Endodermal cell (in vitro differentiated cells): Measurements from ENCODE around the gene ABR. TPM values are rescaled to one million over a fixed set of nuclear protein-coding genes. Genes with fewer than 3 reads are reported as not detected.
A peak's percentile ranks its signal among the peaks of the same experiment; 100 is the strongest.

Experiments
- DNase-seq: peaks from one replicate; pipeline ENCODE4 v3.0.0-alpha.2; 2017
- H3K27ac ChIP-seq: 2 replicates; pipeline ENCODE4 v1.5.1; 2013; ENCODE audit warnings: mild to moderate bottlenecking, low read depth, low read length, moderate library complexity
- H3K27me3 ChIP-seq: 2 replicates; pipeline ENCODE4 v1.6.1; 2013; ENCODE audit warnings: mild to moderate bottlenecking, low read length, moderate library complexity; ENCODE audit not compliant: insufficient read depth, control insufficient read depth, poor library complexity, severe bottlenecking
- H3K36me3 ChIP-seq: 2 replicates; pipeline ENCODE4 v1.7.0; 2013; ENCODE audit warnings: mild to moderate bottlenecking, low read length, moderate library complexity; ENCODE audit not compliant: control insufficient read depth, insufficient read depth
- H3K4me1 ChIP-seq: one replicate; pipeline ENCODE4 v1.7.0; 2013; ENCODE audit warnings: low read length; ENCODE audit not compliant: control insufficient read depth, insufficient read depth
- H3K4me3 ChIP-seq: 2 replicates; pipeline ENCODE4 v1.5.1; 2013; ENCODE audit warnings: mild to moderate bottlenecking, low read length, moderate library complexity
- H3K9ac ChIP-seq: 2 replicates; pipeline ENCODE4 v1.6.1; 2013; ENCODE audit warnings: mild to moderate bottlenecking, low read length, moderate library complexity; ENCODE audit not compliant: poor library complexity, severe bottlenecking; ENCODE audit errors: extremely low read depth
- H3K9me3 ChIP-seq: 2 replicates; pipeline ENCODE4 v1.6.1; 2013; ENCODE audit warnings: mild to moderate bottlenecking, low read length, moderate library complexity; ENCODE audit not compliant: control insufficient read depth
- H3K27ac Mint-ChIP-seq: 2 replicates; pipeline ENCODE4 v1.8.0; 2020; ENCODE audit warnings: mixed read lengths
- H3K27me3 Mint-ChIP-seq: 2 replicates; pipeline ENCODE4 v1.8.0; 2021; ENCODE audit warnings: mild to moderate bottlenecking, mixed read lengths; ENCODE audit not compliant: insufficient read depth
- H3K36me3 Mint-ChIP-seq: 2 replicates; pipeline ENCODE4 v1.8.0; 2020; ENCODE audit warnings: low read depth, mixed read lengths
- H3K4me1 Mint-ChIP-seq: 2 replicates; pipeline ENCODE4 v1.8.0; 2020; ENCODE audit warnings: mixed read lengths
- H3K4me3 Mint-ChIP-seq: 2 replicates; pipeline ENCODE4 v1.8.0; 2020; ENCODE audit warnings: mild to moderate bottlenecking, moderate library complexity, mixed read lengths
- H3K9me3 Mint-ChIP-seq: 2 replicates; pipeline ENCODE4 v1.8.0; 2020; ENCODE audit warnings: mild to moderate bottlenecking, mixed read lengths
- WGBS, 2 experiments: methylation state at CpG; one replicate each; pipeline versions ENCODE4 v1.1.5 to v1.1.7; 2013; ENCODE audit warnings: missing lambda C conversion rate in 2 of 2, mixed read lengths in 1 of 2; ENCODE audit not compliant: insufficient coverage in 1 of 2, insufficient read length in 1 of 2; 5-methylcytosine and 5-hydroxymethylcytosine counted together
- total RNA-seq, 2 donors: library from RNA; stranded (reverse); fragmentation: NEBNext Ultra II Directional in 1 of 2; extraction: Animal tissue kit (Norgen Biotek cat#: 25700) in 1 of 2; gene quantifications; 2 replicates in 1 of 2; 3 replicates in 1 of 2; pipeline ENCODE4 v1.2.1, GENCODE V29; 2021
- TF ChIP-seq, protein P1 (sequence below): fragments of 200-600 bp; sonication (generic); conservative IDR thresholded peaks from 2 replicates; pipeline ENCODE4 v1.5.0; 2021; ENCODE audit warnings: antibody characterized with exemption, mild to moderate bottlenecking

The ABR gene
- total RNA-seq, 2 donors from 2014 or later = 51.1 to 58.7 TPM

DNA sequence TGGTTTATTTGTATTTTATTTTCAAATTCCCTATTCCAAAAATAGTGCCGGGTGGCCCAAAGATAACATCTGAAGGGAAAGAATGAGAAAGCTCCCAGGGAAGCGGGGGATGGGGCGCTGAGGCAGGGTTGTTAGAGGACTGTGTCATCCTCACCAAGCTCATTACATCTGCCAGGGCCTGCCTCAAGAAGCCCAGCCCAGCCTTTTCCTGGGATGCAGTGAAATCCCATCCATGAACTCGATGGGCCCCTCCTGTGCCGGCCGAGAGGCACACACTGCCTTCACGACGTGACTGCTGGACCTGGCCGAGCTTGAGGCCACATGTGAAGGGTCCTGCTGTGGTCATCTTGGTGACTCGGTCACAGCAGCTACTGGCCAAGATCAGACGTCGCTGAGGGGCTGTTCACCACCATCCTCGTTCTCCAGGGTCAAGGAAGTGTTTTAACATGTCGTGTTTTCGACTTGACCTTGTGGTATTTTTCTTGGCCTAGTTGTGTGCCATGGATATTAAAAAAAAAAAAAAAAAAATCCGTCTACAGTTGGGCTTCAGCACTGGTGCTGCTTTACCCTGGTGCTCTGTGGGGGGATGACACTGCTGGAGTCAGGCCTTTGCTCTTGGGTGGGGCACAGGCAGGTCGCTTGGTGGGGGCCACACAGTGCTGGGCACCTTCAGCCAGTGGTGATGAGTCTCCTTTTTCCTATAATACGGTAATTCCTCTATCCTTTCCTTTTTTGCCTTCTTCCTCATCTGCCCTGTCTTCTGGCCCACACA, 178.0 kb downstream of the ABR start:
- DNase-seq = no peak
- TF ChIP-seq, protein P1, sequence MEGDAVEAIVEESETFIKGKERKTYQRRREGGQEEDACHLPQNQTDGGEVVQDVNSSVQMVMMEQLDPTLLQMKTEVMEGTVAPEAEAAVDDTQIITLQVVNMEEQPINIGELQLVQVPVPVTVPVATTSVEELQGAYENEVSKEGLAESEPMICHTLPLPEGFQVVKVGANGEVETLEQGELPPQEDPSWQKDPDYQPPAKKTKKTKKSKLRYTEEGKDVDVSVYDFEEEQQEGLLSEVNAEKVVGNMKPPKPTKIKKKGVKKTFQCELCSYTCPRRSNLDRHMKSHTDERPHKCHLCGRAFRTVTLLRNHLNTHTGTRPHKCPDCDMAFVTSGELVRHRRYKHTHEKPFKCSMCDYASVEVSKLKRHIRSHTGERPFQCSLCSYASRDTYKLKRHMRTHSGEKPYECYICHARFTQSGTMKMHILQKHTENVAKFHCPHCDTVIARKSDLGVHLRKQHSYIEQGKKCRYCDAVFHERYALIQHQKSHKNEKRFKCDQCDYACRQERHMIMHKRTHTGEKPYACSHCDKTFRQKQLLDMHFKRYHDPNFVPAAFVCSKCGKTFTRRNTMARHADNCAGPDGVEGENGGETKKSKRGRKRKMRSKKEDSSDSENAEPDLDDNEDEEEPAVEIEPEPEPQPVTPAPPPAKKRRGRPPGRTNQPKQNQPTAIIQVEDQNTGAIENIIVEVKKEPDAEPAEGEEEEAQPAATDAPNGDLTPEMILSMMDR = no peak
- Mint-ChIP-seq H3K27me3 (no peaks in the 10 kb centered on the region), H3K4me3 (no peak overlapping the region), H3K4me1 (peaks cover 7% of the 10 kb centered on the region), H3K9me3 (no peaks in the 10 kb centered on the region), H3K36me3 (peaks cover 44% of the 10 kb centered on the region), H3K27ac (no peak overlapping the region)
- no peaks in the 10 kb centered on the region for H3K27me3 ChIP-seq
- 87 to 90% methylated on average over 9 to 17 of the region's 18 CpGs for WGBS, 2 experiments
- H3K9me3 ChIP-seq = no peaks in the 10 kb centered on the region
- no peak overlapping the region for H3K4me3 ChIP-seq
- H3K9ac ChIP-seq = no peak overlapping the region
- H3K27ac ChIP-seq = no peak overlapping the region
- peaks cover 11% of the 10 kb centered on the region for H3K4me1 ChIP-seq
- peaks cover 54% of the 10 kb centered on the region for H3K36me3 ChIP-seq

GRCh38 chr17:1000597-1001461, 179.0 kb downstream of the ABR start:
- no peaks in the 10 kb centered on the region for H3K9me3 Mint-ChIP-seq
- H3K27me3 Mint-ChIP-seq = peaks cover 1% of the 10 kb centered on the region
- peaks cover 53% of the 10 kb centered on the region for H3K36me3 ChIP-seq
- 95% methylated on average over 11 to 15 of the region's 15 CpGs for WGBS, 2 experiments
- no peak overlapping the region for H3K4me3 Mint-ChIP-seq
- no peak for DNase-seq
- H3K27me3 ChIP-seq = no peaks in the 10 kb centered on the region
- H3K9me3 ChIP-seq = no peaks in the 10 kb centered on the region
- H3K36me3 Mint-ChIP-seq = peaks cover 44% of the 10 kb centered on the region
- TF ChIP-seq, protein P1 = no peak
- no peak overlapping the region for H3K4me3 ChIP-seq
- peaks cover 7% of the 10 kb centered on the region for H3K4me1 ChIP-seq
- peaks cover 7% of the 10 kb centered on the region for H3K4me1 Mint-ChIP-seq
- H3K27ac ChIP-seq = no peak overlapping the region
- H3K9ac ChIP-seq = no peak overlapping the region
- peak overlapping the region; percentile 15 for H3K27ac Mint-ChIP-seq

- 92 to 100% methylated on average over 1 to 2 of the region's 2 CpGs for WGBS, 2 experiments
- H3K4me3 Mint-ChIP-seq = peak overlapping the region; percentile 93
- Histone ChIP-seq H3K27me3 (no peaks in the 10 kb centered on the region), H3K9ac (peak overlapping the region; percentile 85), H3K4me1 (no peaks in the 10 kb centered on the region), H3K4me3 (peak overlapping the region; percentile 94), H3K27ac (no peak overlapping the region), H3K9me3 (no peaks in the 10 kb centered on the region), H3K36me3 (peaks cover 39% of the 10 kb centered on the region)
- peaks cover 31% of the 10 kb centered on the region for H3K36me3 Mint-ChIP-seq
- H3K27me3 Mint-ChIP-seq = peaks cover 7% of the 10 kb centered on the region
- peaks cover 7% of the 10 kb centered on the region for H3K4me1 Mint-ChIP-seq
- peak overlapping the region; percentile 28 for H3K27ac Mint-ChIP-seq
- peaks cover 4% of the 10 kb centered on the region for H3K9me3 Mint-ChIP-seq
- TF ChIP-seq, protein P1 = no peak
- no peak for DNase-seq
Observed at GRCh38 chr17:998111-998510, 181.7 kb downstream of the ABR start.
